HCT116 (cell line): Measurements from ENCODE around the gene AAK1.

Experiments used
- ATF3 ChIP-seq: IDR thresholded peaks from 2 replicates; pipeline ENCODE4 v1.6.1; 2012
- CBX3 ChIP-seq: IDR thresholded peaks from 2 replicates; pipeline ENCODE4 v1.6.1; 2012; ENCODE audit warnings: low read depth
- CEBPB ChIP-seq: IDR thresholded peaks from 2 replicates; pipeline ENCODE4 v1.6.1; 2012; ENCODE audit warnings: low read depth
- CTCF ChIP-seq, 3 experiments: fragments of 200-600 bp in 1 of 3; sonication (generic) in 1 of 3; IDR thresholded peaks in 2 of 3; conservative IDR thresholded peaks in 1 of 3; 2 replicates each; pipeline ENCODE4 v1.5.1; 2012 to 2017; ENCODE audit warnings: low read depth in 2 of 3, low read length in 2 of 3, antibody characterized with exemption in 1 of 3, borderline replicate concordance in 1 of 3, control low read depth in 1 of 3, mild to moderate bottlenecking in 1 of 3, mixed read lengths in 1 of 3, mixed run types in 1 of 3, moderate library complexity in 1 of 3; ENCODE audit not compliant: insufficient read depth in 1 of 3
- EZH2 ChIP-seq: fragments of 200-600 bp; sonication (generic); IDR thresholded peaks from 2 replicates; pipeline ENCODE4 v1.6.1; 2017; ENCODE audit warnings: antibody characterized with exemption, mixed run types
- EZH2phosphoT487 ChIP-seq: fragments of 200-600 bp; IDR thresholded peaks from 2 replicates; pipeline ENCODE4 v1.6.1; 2018; ENCODE audit warnings: antibody characterized with exemption, borderline replicate concordance
- POLR2A ChIP-seq: IDR thresholded peaks from 2 replicates; pipeline ENCODE4 v1.7.0; 2011; ENCODE audit warnings: borderline replicate concordance; ENCODE audit not compliant: insufficient read depth, insufficient read length; ENCODE audit errors: extremely low read depth
- POLR2AphosphoS5 ChIP-seq: IDR thresholded peaks from 2 replicates; pipeline ENCODE4 v1.6.1; 2011; ENCODE audit warnings: mild to moderate bottlenecking, low read depth, low read length, moderate library complexity
- RAD21 ChIP-seq: IDR thresholded peaks from 2 replicates; pipeline ENCODE4 v1.6.1; 2012; ENCODE audit warnings: low read depth, mild to moderate bottlenecking
- YY1 ChIP-seq: IDR thresholded peaks from 2 replicates; pipeline ENCODE4 v1.6.1; 2011; ENCODE audit warnings: low read length, low read depth, moderate library complexity, mild to moderate bottlenecking; ENCODE audit not compliant: insufficient replicate concordance; ENCODE audit errors: extremely low read depth
- ZFX ChIP-seq: fragments of 450-650 bp; IDR thresholded peaks from 2 replicates; pipeline ENCODE4 v1.6.1; 2017
- TF ChIP-seq, protein P1 (sequence below): IDR thresholded peaks from 2 replicates; pipeline ENCODE4 v1.6.1; 2012

DNA sequence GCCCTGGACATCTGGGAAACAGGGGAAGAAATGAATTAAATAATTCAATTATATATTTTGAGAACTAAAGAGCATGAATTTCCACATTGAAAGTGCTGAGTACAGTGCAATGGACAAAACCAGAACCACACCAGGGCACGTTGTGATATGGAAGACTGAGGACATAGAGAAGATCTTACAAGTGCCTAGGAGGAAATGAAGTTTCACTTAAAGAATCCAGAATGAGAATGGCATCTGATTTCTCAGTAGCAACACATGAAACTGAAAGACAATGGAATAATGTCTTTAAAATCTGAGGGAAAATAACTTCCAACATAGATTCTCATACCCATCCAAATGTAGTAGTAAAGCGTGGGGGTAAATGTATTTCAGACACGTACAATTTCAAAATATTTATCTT lies 20.3 kb upstream of the AAK1 start:
- TF ChIP-seq CTCF (IDR thresholded peaks at IDR 0.05 in 2 of 3, conservative IDR thresholded peaks at IDR 0.05 in 1 of 3; ENCODE audit: borderline replicate concordance in 1 of 3, insufficient read depth in 1 of 3, low read depth in 2 of 3, low read length in 2 of 3) (no peak), CEBPB (no peak), POLR2A (no peak), CBX3 (no peak), POLR2AphosphoS5 (no peak), EZH2 (no peak), RAD21 (no peak), ATF3 (no peak), EZH2phosphoT487 (no peak), ZFX (no peak), YY1 (no peak)
- TF ChIP-seq, protein P1, sequence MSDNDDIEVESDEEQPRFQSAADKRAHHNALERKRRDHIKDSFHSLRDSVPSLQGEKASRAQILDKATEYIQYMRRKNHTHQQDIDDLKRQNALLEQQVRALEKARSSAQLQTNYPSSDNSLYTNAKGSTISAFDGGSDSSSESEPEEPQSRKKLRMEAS = no peak
